Endothelial cell of umbilical vein (primary cell): ENCODE results near the gene SYNPR. TPM values are rescaled to one million over a fixed set of nuclear protein-coding genes. Genes with fewer than 3 reads are reported as not detected.

Experiments
- BruUV-seq: library from RNA; stranded (reverse); fragments of 400-500 nt; replicated peaks from 2 replicates; lab custom pipeline; 2021; lab: Mats Ljungman, UMichigan
- CTCF ChIA-PET: fragments of 300-600, 350-600 bp; sonication (Branson Sonifier 250); formaldehyde crosslinking; loops from one replicate; lab custom pipeline; 2021; ENCODE audit warnings: antibody characterized with exemption, inconsistent platforms; lab: Charles Lee
- POLR2A ChIA-PET: fragments of 300-600, 350-600 bp; sonication (Branson Sonifier 250); formaldehyde crosslinking; loops from one replicate; lab custom pipeline; 2021; ENCODE audit warnings: antibody characterized with exemption, inconsistent platforms; lab: Charles Lee
- DNase-seq: peaks from one replicate; pipeline ENCODE4 v3.0.0-alpha.2; 2011; ENCODE audit warnings: low read depth, low spot score
- FAIRE-seq: peaks from 2 replicates; lab custom pipeline; 2011; peaks lifted over from hg19 to GRCh38; lab: Jason Lieb, UNC
- H2AFZ ChIP-seq: 2 replicates; pipeline ENCODE4 v1.6.0; 2012; ENCODE audit warnings: low read depth, low read length, control low read depth, inconsistent platforms
- H3K27ac ChIP-seq: 2 replicates; pipeline ENCODE4 v1.5.1; 2011; ENCODE audit warnings: low read depth, mild to moderate bottlenecking, control low read depth, low read length, moderate library complexity; ENCODE audit not compliant: insufficient read depth
- H3K27me3 ChIP-seq, 2 experiments: 2 replicates each; pipeline versions ENCODE4 v1.6.0 to v1.6.1; 2011; ENCODE audit warnings: low read length in 2 of 2, mixed read lengths in 1 of 2; ENCODE audit not compliant: control insufficient read depth in 2 of 2, insufficient read depth in 2 of 2
- H3K36me3 ChIP-seq, 2 experiments: 2 replicates in 1 of 2; 3 replicates in 1 of 2; pipeline ENCODE4 v1.5.1; 2011; ENCODE audit warnings: low read length in 2 of 2, mild to moderate bottlenecking in 1 of 2, moderate library complexity in 1 of 2; ENCODE audit not compliant: control insufficient read depth in 2 of 2, insufficient read depth in 2 of 2; ENCODE audit errors: extremely low read depth in 1 of 2
- H3K4me1 ChIP-seq: 3 replicates; pipeline ENCODE4 v1.5.1; 2011; ENCODE audit warnings: mild to moderate bottlenecking, low read length; ENCODE audit not compliant: control insufficient read depth, insufficient read depth; ENCODE audit errors: extremely low read depth
- H3K4me2 ChIP-seq: 2 replicates; pipeline ENCODE4 v1.6.1; 2011; ENCODE audit warnings: low read length, control low read depth, mixed read lengths; ENCODE audit not compliant: insufficient read depth
- H3K4me3 ChIP-seq, 3 experiments: fragments of 200-600 bp in 1 of 3; sonication (generic), shearing (Covaris generic) in 1 of 3; replicated peaks in 1 of 3; 2 replicates each; pipeline ENCODE4 v1.5.1; 2011 to 2016; ENCODE audit warnings: control low read depth in 3 of 3, low read length in 3 of 3, mild to moderate bottlenecking in 2 of 3, inconsistent platforms in 1 of 3, low read depth in 1 of 3, moderate library complexity in 1 of 3; ENCODE audit not compliant: insufficient read depth in 1 of 3
- H3K79me2 ChIP-seq: 2 replicates; pipeline ENCODE4 v1.6.0; 2012; ENCODE audit warnings: low read length, inconsistent platforms; ENCODE audit not compliant: control insufficient read depth, insufficient read depth
- H3K9ac ChIP-seq: replicated peaks from 2 replicates; pipeline ENCODE3; 2011; ENCODE audit warnings: low read length, control low read depth; ENCODE audit not compliant: insufficient read depth; ENCODE audit errors: extremely low read depth
- H3K9me1 ChIP-seq: replicated peaks from 3 replicates; pipeline ENCODE4 v1.6.0; 2011; ENCODE audit warnings: mild to moderate bottlenecking, low read length; ENCODE audit not compliant: control insufficient read depth, insufficient read depth; ENCODE audit errors: extremely low read depth
- H3K9me3 ChIP-seq: replicated peaks from 2 replicates; pipeline ENCODE4 v1.5.1; 2012; ENCODE audit warnings: low read length, inconsistent platforms; ENCODE audit not compliant: control insufficient read depth, insufficient read depth
- H4K20me1 ChIP-seq: replicated peaks from 2 replicates; pipeline ENCODE3; 2011; ENCODE audit warnings: mild to moderate bottlenecking, low read length; ENCODE audit not compliant: control insufficient read depth, insufficient read depth; ENCODE audit errors: extremely low read depth
- CTCF ChIP-seq, 2 donors: IDR thresholded peaks; 1 replicate in 1 of 2; 2 replicates in 1 of 2; pipeline ENCODE4 v1.5.1; 2011; ENCODE audit warnings: low read length in 2 of 2, mild to moderate bottlenecking in 2 of 2, moderate library complexity in 2 of 2, control low read depth in 1 of 2, inconsistent platforms in 1 of 2, low read depth in 1 of 2; ENCODE audit not compliant: insufficient read depth in 1 of 2; ENCODE audit errors: extremely low read depth in 1 of 2
- EZH2 ChIP-seq: IDR thresholded peaks from 2 replicates; pipeline ENCODE4 v1.6.1; 2012; ENCODE audit warnings: borderline replicate concordance, low read depth, mild to moderate bottlenecking, moderate library complexity, low read length, inconsistent platforms; ENCODE audit not compliant: severe bottlenecking
- FOS ChIP-seq: IDR thresholded peaks from 2 replicates; pipeline ENCODE4 v1.6.1; 2011; ENCODE audit warnings: mild to moderate bottlenecking, low read length, moderate library complexity, borderline replicate concordance; ENCODE audit not compliant: insufficient read depth
- GATA2 ChIP-seq: IDR thresholded peaks from 2 replicates; pipeline ENCODE4 v1.7.0; 2011; ENCODE audit warnings: low read depth, mild to moderate bottlenecking, moderate library complexity, mixed read lengths, low read length; ENCODE audit not compliant: insufficient read length, insufficient read depth
- JUN ChIP-seq: IDR thresholded peaks from 2 replicates; pipeline ENCODE4 v1.6.1; 2011; ENCODE audit warnings: borderline replicate concordance, low read depth; ENCODE audit not compliant: insufficient read length, insufficient read depth
- MAX ChIP-seq: IDR thresholded peaks from 2 replicates; pipeline ENCODE4 v1.6.1; 2011; ENCODE audit not compliant: insufficient read depth, insufficient read length
- MYC ChIP-seq: IDR thresholded peaks from one replicate; pipeline ENCODE4 v1.6.1; 2011; ENCODE audit warnings: mild to moderate bottlenecking, low read depth, low read length
- POLR2A ChIP-seq: IDR thresholded peaks from 2 replicates; pipeline ENCODE4 v1.6.1; 2012; ENCODE audit warnings: low read depth, mild to moderate bottlenecking, control low read depth, low read length
- POLR2AphosphoS5 ChIP-seq: IDR thresholded peaks from 2 replicates; pipeline ENCODE4 v1.6.1; 2012; ENCODE audit warnings: low read depth, mild to moderate bottlenecking, control low read depth, low read length, moderate library complexity; ENCODE audit not compliant: insufficient read depth
- dilution Hi-C: fragments of 300-500 bp; cut with MboI; formaldehyde crosslinking; loops from one replicate; pipeline ENCODE4 v1.15.0; 2019; ENCODE audit warnings: low sequenced_read_pairs; ENCODE audit not compliant: extremely low pct_ligation_motif_present
- intact Hi-C: fragments of 100-400 bp; cut with micrococcal nuclease; formaldehyde crosslinking; loops from one replicate; pipeline ENCODE4 v1.10.0; 2022
- polyA plus RNA-seq, 4 experiments: library from polyadenylated mRNA; depleted of rRNA in 3 of 4; stranded (reverse) in 3 of 4; unstranded in 1 of 4; fragments of >200 nt; gene quantifications; 2 replicates each; pipeline versions ENCODE4 v1.2.1 to v1.2.3, GENCODE V29; 2011 to 2012; ENCODE audit warnings: missing spikeins in 1 of 4
- total RNA-seq: library from RNA; stranded (reverse); gene quantifications from 2 replicates; pipeline ENCODE4 v1.2.3, GENCODE V29; 2021

Gene SYNPR
- total and polyA plus RNA-seq, 2 donors (not counting 3 experiments of a cell fraction or from before 2014, with no cell fraction given), result not detected

GRCh38 chr3:63331520-63331919 is 53.4 kb downstream of the SYNPR start:
- Histone ChIP-seq H3K79me2 (no peaks in the 10 kb centered on the region), H3K4me2 (no peak overlapping the region), H3K27me3 (no peaks in the 10 kb centered on the region), H3K4me3 (no peak overlapping the region), H4K20me1 (no peaks in the 10 kb centered on the region), H3K9me1 (no peaks in the 10 kb centered on the region), H2AFZ (no peak overlapping the region), H3K36me3 (no peaks in the 10 kb centered on the region), H3K9ac (no peak overlapping the region), H3K27ac (no peak overlapping the region), H3K9me3 (no peaks in the 10 kb centered on the region), H3K4me1 (no peaks in the 10 kb centered on the region)
- intact Hi-C loops (loop anchor here (5.0 kb wide), 1 partner anchor 664 kb away; no protein-coding TSS in a partner anchor), dilution Hi-C loops (no loop called here)
- no peak for TF ChIP-seq POLR2AphosphoS5
- TF ChIP-seq CTCF (IDR thresholded peaks at IDR 0.05; ENCODE audit: extremely low read depth in 1 of 2, insufficient read depth in 1 of 2, low read depth in 1 of 2, low read length in 2 of 2), result no peak
- no peak for TF ChIP-seq GATA2
- no peak for TF ChIP-seq MYC
- TF ChIP-seq JUN, result no peak
- no peak for TF ChIP-seq FOS
- TF ChIP-seq POLR2A, result no peak
- TF ChIP-seq MAX, result no peak
- no peak for TF ChIP-seq EZH2
- BruUV-seq, result no TSS peak
- POLR2A ChIA-PET, result no interaction called here
- FAIRE-seq, result no peak
- CTCF ChIA-PET, result interaction anchor here (1.8 kb wide), 1 partner anchor 18 kb away, joined by 8 read pairs; no protein-coding TSS in a partner anchor
- no peak for DNase-seq
